HS-5 (cell line): ENCODE results near the gene IRS2.
"Not testable (repeated sequence)": the region's sequence is repeated elsewhere in the genome, so short reads cannot be mapped to it uniquely, and the experiment has no call there.

ENCODE experiments used
- DNase-seq: peaks from one replicate; pipeline ENCODE4 v3.0.0-alpha.2; 2012; ENCODE audit warnings: low read depth

Gene IRS2

GRCh38 chr13:109786457-109787134, at the start of gene IRS2:
Gene IRS2, minus strand, starts transcription at chr13:109786583. Its CDS starts 530 bp downstream, at chr13:109786053.
- no peak for DNase-seq

GRCh38 chr13:109834973-109835720, 48.8 kb upstream of the IRS2 start:
- no peak for DNase-seq

- DNase-seq: no peak
Measured at GRCh38 chr13:109833940-109834339, 47.6 kb upstream of the IRS2 start.

- DNase-seq: no peak
Measured at GRCh38 chr13:109833071-109833470, 46.7 kb upstream of the IRS2 start.

- DNase-seq: not testable (repeated sequence)
Measured at GRCh38 chr13:109828591-109829316, 42.4 kb upstream of the IRS2 start.

GRCh38 chr13:109823201-109823600, 36.8 kb upstream of the IRS2 start:
- not testable (repeated sequence) for DNase-seq

GRCh38 chr13:109821103-109821502, 34.7 kb upstream of the IRS2 start:
- DNase-seq: no peak

GRCh38 chr13:109819874-109820273, 33.5 kb upstream of the IRS2 start:
- no peak for DNase-seq

GRCh38 chr13:109818886-109819285, 32.5 kb upstream of the IRS2 start:
- peak; percentile 31 for DNase-seq

- DNase-seq: no peak
Measured at GRCh38 chr13:109817591-109818535, 31.5 kb upstream of the IRS2 start.

GRCh38 chr13:109816808-109817203, 30.4 kb upstream of the IRS2 start:
- no peak for DNase-seq

- DNase-seq: no peak
Measured at GRCh38 chr13:109816112-109816807, 29.9 kb upstream of the IRS2 start.

- no peak for DNase-seq
Measured at GRCh38 chr13:109815651-109816050, 29.3 kb upstream of the IRS2 start.

- no peak for DNase-seq
Measured at GRCh38 chr13:109813663-109814062, 27.3 kb upstream of the IRS2 start.

- DNase-seq: no peak
Measured at GRCh38 chr13:109812382-109812781, 26.0 kb upstream of the IRS2 start.

GRCh38 chr13:109810761-109811510, 24.6 kb upstream of the IRS2 start:
- DNase-seq: no peak

GRCh38 chr13:109809216-109809932, 23.0 kb upstream of the IRS2 start:
- no peak for DNase-seq

GRCh38 chr13:109807345-109807744, 21.0 kb upstream of the IRS2 start:
- DNase-seq: no peak

GRCh38 chr13:109804654-109805053, 18.3 kb upstream of the IRS2 start:
- DNase-seq: no peak

GRCh38 chr13:109803825-109804224, 17.4 kb upstream of the IRS2 start:
- DNase-seq: no peak
